GM10248 (cell line): ENCODE results near the gene HSPA1L.
"Not testable (repeated sequence)": the region's sequence is repeated elsewhere in the genome, so short reads cannot be mapped to it uniquely, and the experiment has no call there.

Experiments used
- CTCF ChIA-PET: fragments of 300-600 bp; sonication (Branson Sonifier 250); formaldehyde crosslinking; extraction: SDS; loops from one replicate; lab custom pipeline; 2021; ENCODE audit warnings: antibody characterized with exemption; lab: Yijun Ruan, JAX
- POLR2A ChIA-PET: fragments of 350-650 bp; sonication (Branson Sonifier 250); formaldehyde crosslinking; extraction: SDS; loops from one replicate; lab custom pipeline; 2020; ENCODE audit warnings: antibody characterized with exemption; lab: Yijun Ruan, JAX
- DNase-seq: peaks from one replicate; pipeline ENCODE4 v3.0.0; 2012; ENCODE audit errors: extremely low spot score
- CTCF ChIP-seq: IDR thresholded peaks from 2 replicates; pipeline ENCODE4 v1.5.1; 2012; ENCODE audit warnings: mild to moderate bottlenecking, low read depth; ENCODE audit errors: extremely low read depth, missing control alignments, control extremely low read depth

The HSPA1L gene

GRCh38 chr6:31811645-31812044 is 3.4 kb downstream of the HSPA1L start:
- TF ChIP-seq CTCF, result no peak
- ChIA-PET CTCF (interaction anchor here (1.3 kb wide), 1 partner anchor 16 kb away, joined by 3 read pairs; no protein-coding TSS in a partner anchor), POLR2A (no interaction called here)
- no peak for DNase-seq

GRCh38 chr6:31808599-31808998 is 6.5 kb downstream of the HSPA1L start:
- POLR2A ChIA-PET, DNase-seq: not testable (repeated sequence)
- CTCF ChIA-PET, result interaction anchor here (1.0 to 3.3 kb wide), 4 partner anchors 13 to 71 kb away, joined by 3 to 23 read pairs (median 4); partner anchors contain the start of genes CLIC1 and MSH5

GRCh38 chr6:31806470-31807272 is 8.4 kb downstream of the HSPA1L start, which contains the start of gene LSM2:
TSS of gene LSM2 (minus strand) at chr6:31806966. CDS start at chr6:31806757, 209 bp downstream.
- POLR2A ChIA-PET, result interaction anchor here (0.6 to 2.0 kb wide), 9 partner anchors 9 to 70 kb away, joined by 3 to 14 read pairs (median 4); partner anchors contain the start of genes HSPA1A, HSPA1B, HSPA1L and NEU1
- CTCF ChIA-PET, result interaction anchor here (0.7 to 3.3 kb wide), 20 partner anchors 8 to 231 kb away, joined by 3 to 37 read pairs (median 5); partner anchors contain the start of genes ABHD16A, CLIC1, HSPA1A and HSPA1L
- peak; percentile 39 for TF ChIP-seq CTCF
- peak; percentile 100 for DNase-seq

- ChIA-PET POLR2A (interaction anchor here (1.8 to 2.0 kb wide), 2 partner anchors 9 to 10 kb away, joined by 12 to 14 read pairs; partner anchors contain the start of genes HSPA1A, HSPA1L and VARS1), CTCF (interaction anchor here (0.7 to 3.3 kb wide), 16 partner anchors 8 to 449 kb away, joined by 3 to 37 read pairs (median 5); partner anchors contain the start of genes ABHD16A, CLIC1, HSPA1A and HSPA1L)
- no peak for DNase-seq
- no peak for TF ChIP-seq CTCF
Observed at GRCh38 chr6:31805939-31806469, 9.1 kb downstream of the HSPA1L start.

GRCh38 chr6:31801031-31801927 is 13.8 kb downstream of the HSPA1L start:
- DNase-seq, CTCF ChIA-PET, POLR2A ChIA-PET: not testable (repeated sequence)

GRCh38 chr6:31799781-31800180 is 15.3 kb downstream of the HSPA1L start:
- no peak for DNase-seq
- POLR2A ChIA-PET, result no interaction called here
- CTCF ChIA-PET, result interaction anchor here (1.8 kb wide), 1 partner anchor 70 kb away, joined by 5 read pairs; the partner anchor contains the start of gene DDAH2
- no peak for TF ChIP-seq CTCF

GRCh38 chr6:31797588-31797987 is 17.5 kb downstream of the HSPA1L start:
- POLR2A ChIA-PET, result no interaction called here
- CTCF ChIA-PET, result interaction anchor here (1.3 to 1.6 kb wide), 3 partner anchors 9 to 33 kb away, joined by 3 to 5 read pairs (median 4); partner anchors contain the start of gene LSM2
- no peak for TF ChIP-seq CTCF
- DNase-seq, result no peak
